SJCRH30 (cell line): ENCODE data around the gene PPP1CC. TPM values are rescaled to one million over a fixed set of nuclear protein-coding genes. Genes with fewer than 3 reads are reported as not detected.

Experiments used
- DNase-seq, 2 experiments: peaks; one replicate each; pipeline ENCODE4 v3.0.0-alpha.2; 2015 to 2020
- H3K27ac ChIP-seq: fragments of 250-450 bp; sonication (Bioruptor Pico); 2 replicates; pipeline ENCODE4 v1.5.1; 2020; ENCODE audit warnings: mild to moderate bottlenecking, moderate library complexity
- H3K27me3 ChIP-seq: fragments of 250-450 bp; sonication (Bioruptor Pico); 2 replicates; pipeline ENCODE4 v1.5.1; 2020; ENCODE audit warnings: mild to moderate bottlenecking, moderate library complexity
- H3K36me3 ChIP-seq: fragments of 250-450 bp; sonication (Bioruptor Pico); 2 replicates; pipeline ENCODE4 v1.5.1; 2020; ENCODE audit warnings: mild to moderate bottlenecking, moderate library complexity
- H3K4me1 ChIP-seq: fragments of 250-450 bp; sonication (Bioruptor Pico); 2 replicates; pipeline ENCODE4 v1.5.1; 2020; ENCODE audit warnings: mild to moderate bottlenecking, moderate library complexity
- H3K4me3 ChIP-seq: fragments of 250-450 bp; sonication (Bioruptor Pico); 2 replicates; pipeline ENCODE4 v1.5.1; 2020; ENCODE audit warnings: mild to moderate bottlenecking, moderate library complexity
- H3K9me3 ChIP-seq: fragments of 250-450 bp; sonication (Bioruptor Pico); replicated peaks from 2 replicates; pipeline ENCODE4 v1.5.1; 2020; ENCODE audit warnings: mild to moderate bottlenecking, moderate library complexity
- total RNA-seq: library from RNA; depleted of rRNA; stranded (reverse); fragments of >200 nt; shearing (Covaris generic); gene quantifications from 2 replicates; pipeline ENCODE4 v1.2.3, GENCODE V29; 2014; rRNA removed

Gene PPP1CC
- total RNA-seq, 1 experiment from 2014 or later: 218 TPM

- Histone ChIP-seq H3K9me3 (0 out of 2 replicates have a peak, but pooled peaks cover 2% of the 10 kb centered on the region), H3K27me3 (no peaks in the 10 kb centered on the region), H3K27ac (no peak overlapping the region), H3K36me3 (no peaks in the 10 kb centered on the region), H3K4me3 (no peak overlapping the region), H3K4me1 (peaks cover 10% of the 10 kb centered on the region)
- no peak for DNase-seq
Observed at GRCh38 chr12:110676171-110676570, 66.5 kb downstream of the PPP1CC start.

- Histone ChIP-seq H3K4me3 (no peak overlapping the region), H3K9me3 (0 out of 2 replicates have a peak, but pooled peaks cover 2% of the 10 kb centered on the region), H3K27ac (no peak overlapping the region), H3K36me3 (no peaks in the 10 kb centered on the region), H3K27me3 (no peaks in the 10 kb centered on the region), H3K4me1 (no peaks in the 10 kb centered on the region)
- DNase-seq: no peak
Observed at GRCh38 chr12:110670161-110670701, 72.5 kb downstream of the PPP1CC start.

Other genes with a start within 250 kb of the PPP1CC start
- 73.2 and 91.5 TPM in 2 replicates for gene VPS29, start 240.8 kb downstream of the PPP1CC start, total RNA-seq
- 1.1 and 2.7 TPM in 2 replicates for gene RAD9B, start 240.6 kb downstream of the PPP1CC start, total RNA-seq
- gene PPTC7, start 159.6 kb downstream of the PPP1CC start, total RNA-seq: 6.6 and 6.9 TPM in 2 replicates
- 15.1 and 15.7 TPM in 2 replicates for gene TCTN1, start 128.8 kb downstream of the PPP1CC start, total RNA-seq
- 2.7 and 2.8 TPM in 2 replicates for gene HVCN1, start 53.8 kb downstream of the PPP1CC start, total RNA-seq
- not detected in 2 replicates for gene CCDC63, start 104.1 kb upstream of the PPP1CC start, total RNA-seq
- gene MYL2, start 177.7 kb upstream of the PPP1CC start, total RNA-seq: 0.43 and 1.1 TPM in 2 replicates